Skin epidermis (tissue), 12 donors: ENCODE data around the gene SORD.
"Not testable (repeated sequence)": the region's sequence is repeated elsewhere in the genome, so short reads cannot be mapped to it uniquely, and the experiment has no call there.

Source experiments
- H3K27ac ChIP-seq, 21 experiments: fragments of 200-600 bp; sonication (generic) in 11 of 21; one replicate each; pipeline ENCODE4 v1.5.0; 2020; ENCODE audit warnings: mild to moderate bottlenecking in 3 of 21, inconsistent platforms in 2 of 21, moderate library complexity in 2 of 21
- H3K4me3 ChIP-seq, 7 experiments: fragments of 200-600 bp; sonication (generic) in 2 of 7; one replicate each; pipeline ENCODE4 v1.5.0; 2020; ENCODE audit warnings: inconsistent platforms in 2 of 7, mild to moderate bottlenecking in 2 of 7, moderate library complexity in 1 of 7

The SORD gene

DNA sequence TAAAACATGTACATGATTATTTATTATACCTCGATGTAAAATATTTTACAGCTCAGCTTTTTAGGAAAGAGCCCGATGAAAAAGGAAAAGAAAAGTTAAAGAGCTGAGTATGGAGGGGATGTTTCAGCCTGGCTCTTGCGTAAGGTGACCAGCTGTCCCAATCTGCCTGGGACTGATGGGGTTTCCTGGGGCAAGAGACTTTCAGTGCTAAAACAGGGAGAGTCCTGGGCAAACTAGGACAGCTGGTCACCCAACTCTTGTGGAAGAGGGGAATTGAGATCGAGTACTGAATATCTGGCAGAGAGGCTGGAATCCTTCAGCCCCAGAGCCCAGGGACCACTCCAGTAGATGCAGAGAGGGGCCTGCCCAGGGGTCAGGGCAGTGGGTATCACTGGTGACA, 70.0 kb downstream of the SORD start:
- Histone ChIP-seq H3K4me3 (no peak overlapping the region), H3K27ac (no peak overlapping the region)

DNA sequence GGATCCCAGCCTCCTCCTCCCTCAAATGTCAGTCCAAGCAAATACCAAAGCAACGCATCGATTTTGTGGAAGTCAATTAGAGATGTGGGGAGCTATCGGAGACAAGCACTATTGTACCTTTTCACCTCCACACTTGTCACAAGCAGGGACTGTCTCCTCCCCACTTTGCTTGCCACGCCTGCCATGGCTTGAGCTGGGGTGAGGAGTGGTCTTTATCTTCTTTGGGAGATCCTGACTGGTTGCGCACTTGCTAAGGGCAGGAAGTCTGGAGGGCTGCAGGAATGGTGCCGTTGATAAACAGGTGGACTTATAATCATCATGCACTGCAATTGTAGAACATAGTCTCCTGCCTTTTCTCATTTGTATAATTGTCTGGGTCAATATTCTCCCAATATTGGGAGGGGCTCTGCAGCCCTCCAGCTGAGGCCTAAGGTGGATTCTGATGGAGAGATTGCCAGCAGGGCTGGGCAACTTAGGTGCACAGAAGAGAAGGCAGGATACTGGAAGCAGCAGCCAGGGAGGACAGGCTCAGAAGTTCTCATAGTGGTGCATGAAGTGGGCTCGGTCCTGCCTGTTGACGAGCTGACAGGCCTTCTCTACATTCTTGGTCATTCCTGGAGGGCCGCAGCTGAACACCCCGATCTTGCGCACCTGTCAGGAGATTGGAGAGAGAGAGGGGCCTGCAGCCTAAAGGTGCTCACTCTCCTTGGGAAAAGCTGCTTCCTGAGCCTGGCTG, 70.8 kb downstream of the SORD start:
- Histone ChIP-seq H3K4me3 (no peak overlapping the region), H3K27ac (no peak overlapping the region)

DNA sequence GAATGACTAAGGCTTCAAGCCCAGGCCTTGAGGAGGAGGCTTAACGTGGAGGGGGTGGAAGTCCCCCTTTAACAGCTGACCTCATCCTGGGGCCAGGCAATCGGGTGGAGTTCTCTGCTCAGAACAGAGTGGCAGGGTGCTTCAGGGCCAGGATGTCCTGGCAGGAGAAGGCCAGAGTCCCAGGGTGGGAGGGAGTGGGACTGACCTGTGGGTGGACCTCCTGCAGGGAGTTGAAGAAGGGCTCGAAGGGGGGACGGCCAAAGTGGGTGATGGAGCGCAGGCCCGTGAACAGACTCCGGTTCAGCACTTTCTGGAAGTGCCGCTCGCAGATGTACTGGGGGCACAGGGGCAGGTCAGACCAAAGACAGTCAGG, 71.3 kb downstream of the SORD start:
- H3K4me3 ChIP-seq = no peak overlapping the region
- H3K27ac ChIP-seq = no peak overlapping the region

DNA sequence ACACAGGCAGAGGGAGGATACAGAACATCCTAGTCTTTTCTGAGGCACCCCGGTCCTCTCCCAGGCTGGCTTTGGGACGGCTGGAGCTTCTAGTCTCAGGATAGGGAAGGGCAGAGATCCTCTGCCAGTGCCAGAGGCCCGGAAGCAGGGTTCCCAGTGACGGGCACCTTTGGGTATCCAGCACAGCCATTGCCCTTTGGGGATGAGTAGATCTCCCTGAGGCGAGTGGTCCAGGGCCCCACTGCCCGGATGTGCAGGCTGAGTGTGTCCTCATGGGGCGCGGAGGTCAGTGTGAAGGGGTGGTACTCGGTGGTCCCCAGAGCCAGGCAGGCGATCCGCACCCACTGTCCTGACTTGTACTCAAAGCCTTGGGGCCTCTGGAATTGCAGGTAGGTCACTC, 72.7 kb downstream of the SORD start:
- Histone ChIP-seq H3K4me3 (no peak overlapping the region), H3K27ac (no peak overlapping the region)

DNA sequence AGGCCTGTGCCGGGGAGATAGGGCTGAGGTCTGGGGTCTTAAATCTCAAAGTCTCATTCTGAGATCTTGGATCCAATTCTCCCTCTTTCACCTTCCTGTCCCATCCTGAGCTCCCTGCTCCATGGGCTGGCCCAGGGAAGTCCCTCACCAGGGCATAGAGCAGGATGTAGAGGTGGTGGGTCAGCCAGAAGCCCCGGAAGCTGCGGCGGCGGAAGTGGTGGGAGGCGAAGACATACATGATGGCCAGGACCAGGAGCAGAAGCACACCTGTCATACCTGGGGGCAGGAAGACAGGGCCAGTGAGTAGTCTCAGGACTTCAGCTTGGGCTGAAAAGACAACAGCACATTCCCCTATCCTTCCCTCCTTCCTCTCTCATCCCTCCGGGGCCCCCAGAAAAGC, 74.5 kb downstream of the SORD start:
- Histone ChIP-seq H3K27ac (no peak overlapping the region), H3K4me3 (no peak overlapping the region)

DNA sequence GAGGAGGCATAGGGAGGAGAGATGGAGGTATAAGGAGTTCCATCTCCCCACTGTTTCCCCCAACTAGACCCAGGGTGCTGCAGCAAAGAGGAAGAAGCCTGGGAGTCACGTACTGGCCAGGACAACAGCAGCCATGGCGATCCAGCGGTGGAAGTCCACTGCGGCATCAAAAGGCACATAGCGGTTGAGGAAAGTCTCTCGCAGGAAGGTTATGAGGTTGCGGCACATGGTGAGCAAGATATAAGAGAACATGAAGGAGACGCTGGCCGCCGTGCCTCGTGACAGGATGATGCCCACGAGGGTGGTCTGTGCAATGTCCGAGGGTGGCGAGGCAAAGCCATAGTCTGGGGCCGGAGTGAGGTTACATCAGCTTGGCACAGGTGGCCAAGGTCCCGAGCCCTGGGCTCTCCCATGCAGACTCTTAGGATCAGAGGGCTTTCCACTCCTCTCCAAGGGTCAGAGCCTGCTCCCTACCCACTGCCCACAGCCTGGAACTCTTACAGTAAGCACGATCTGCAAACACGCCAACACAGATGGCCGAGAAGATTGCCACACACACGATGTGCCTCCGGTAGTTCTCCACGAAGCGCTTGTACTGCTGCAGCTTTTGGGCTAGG, 76.7 kb downstream of the SORD start:
- no peak overlapping the region for H3K27ac ChIP-seq

DNA sequence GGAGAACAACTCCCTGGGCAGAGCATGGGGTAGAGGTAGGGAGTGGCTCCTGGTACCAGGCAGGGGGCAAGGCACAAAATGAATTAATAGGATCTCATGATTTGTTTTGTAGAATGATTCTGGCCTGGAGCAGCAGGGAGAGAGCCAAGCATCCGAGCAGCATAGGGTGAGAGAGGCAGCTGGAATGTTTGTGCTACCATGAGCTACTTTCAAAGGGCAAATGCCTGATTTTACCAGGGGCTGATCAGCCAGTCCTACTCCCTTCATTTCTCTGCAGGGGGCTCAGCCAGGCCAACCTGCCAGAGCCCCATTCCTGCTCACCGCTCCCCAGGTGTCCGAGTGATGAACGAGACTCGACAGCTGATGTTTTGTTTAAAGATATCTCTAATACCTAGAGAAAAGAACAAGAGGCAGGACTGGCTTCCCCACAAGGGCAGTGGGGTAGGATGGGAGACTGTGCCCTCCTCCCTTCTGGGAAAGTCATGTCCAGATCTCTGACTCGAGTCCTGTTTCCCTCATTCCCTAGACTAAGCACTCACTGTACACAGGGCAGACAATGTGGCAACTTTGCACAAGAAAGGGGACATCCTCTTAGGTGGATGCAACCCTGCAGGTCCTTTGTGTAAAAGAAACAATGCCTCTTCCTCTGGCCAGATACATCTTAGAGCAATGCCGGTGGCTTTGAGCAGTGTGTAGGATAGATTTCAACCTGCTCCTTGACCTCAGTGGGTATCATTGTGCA, 78.1 kb downstream of the SORD start:
- no peak overlapping the region for H3K4me3 ChIP-seq
- no peak overlapping the region for H3K27ac ChIP-seq

More for the DNA sequence above, 76.7 kb downstream of the SORD start:
- no peak overlapping the region for H3K4me3 ChIP-seq

DNA sequence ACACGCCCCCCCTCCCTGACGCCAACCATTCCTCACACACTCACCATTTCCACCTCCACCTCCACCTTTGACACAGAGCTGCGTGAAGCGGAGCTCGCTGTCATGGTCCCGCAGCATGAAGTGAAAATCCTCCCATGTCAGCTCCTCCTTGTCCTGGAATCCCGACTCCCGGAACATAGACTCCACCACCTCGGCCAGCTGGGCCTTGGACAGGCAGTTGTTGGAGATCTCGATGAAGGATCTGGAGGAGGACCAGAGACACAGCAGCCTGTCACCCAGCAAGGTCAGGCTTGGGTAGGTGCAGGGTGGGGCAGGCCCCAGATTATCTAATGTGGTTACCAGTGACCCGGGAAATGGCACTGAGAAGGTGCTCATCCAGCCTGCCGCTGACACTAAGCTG, 78.8 kb downstream of the SORD start:
- H3K27ac ChIP-seq = no peak overlapping the region
- H3K4me3 ChIP-seq = no peak overlapping the region

DNA sequence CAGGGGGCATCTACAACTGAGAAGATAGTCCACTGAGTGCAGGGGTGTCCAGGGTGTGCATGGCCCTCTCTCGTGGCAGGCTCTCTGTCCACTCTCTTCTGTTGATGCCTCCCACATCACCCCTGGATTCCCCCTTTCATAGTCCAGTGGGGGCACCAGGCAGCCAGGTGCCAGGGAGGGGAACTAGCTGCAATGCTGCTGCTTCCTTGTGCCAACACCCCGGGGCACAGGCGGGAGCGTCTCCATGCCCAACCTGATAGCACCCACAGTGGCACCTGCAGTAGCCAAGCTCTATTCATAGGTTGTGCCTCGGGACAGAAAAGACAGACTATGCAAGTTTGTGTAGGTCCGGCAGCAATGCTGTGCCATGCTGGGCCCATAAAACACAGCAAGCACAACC, 79.2 kb downstream of the SORD start:
- no peak overlapping the region for H3K4me3 ChIP-seq

DNA sequence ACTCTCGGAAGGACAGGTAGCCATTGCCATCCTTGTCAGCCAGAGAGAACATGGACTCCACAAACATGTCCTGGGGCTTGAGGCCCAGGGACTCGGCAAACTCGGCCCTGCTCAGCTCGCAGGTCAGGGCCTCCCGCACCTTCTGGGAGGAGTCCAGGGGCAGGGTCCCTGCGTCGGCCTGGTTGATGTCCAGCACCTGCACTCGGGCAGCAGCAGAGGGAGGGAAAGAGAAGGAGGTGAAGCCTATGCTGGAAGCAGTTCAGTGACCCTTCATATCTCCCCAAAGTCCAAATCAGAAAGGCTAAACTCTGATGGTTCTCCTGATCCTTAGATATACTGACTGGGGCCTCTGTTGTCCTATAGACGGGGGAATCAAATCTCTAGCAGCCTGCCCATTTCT, 81.2 kb downstream of the SORD start:
- H3K27ac ChIP-seq, H3K4me3 ChIP-seq: not testable (repeated sequence)

More for the DNA sequence above, 79.2 kb downstream of the SORD start:
- no peak overlapping the region for H3K27ac ChIP-seq

DNA sequence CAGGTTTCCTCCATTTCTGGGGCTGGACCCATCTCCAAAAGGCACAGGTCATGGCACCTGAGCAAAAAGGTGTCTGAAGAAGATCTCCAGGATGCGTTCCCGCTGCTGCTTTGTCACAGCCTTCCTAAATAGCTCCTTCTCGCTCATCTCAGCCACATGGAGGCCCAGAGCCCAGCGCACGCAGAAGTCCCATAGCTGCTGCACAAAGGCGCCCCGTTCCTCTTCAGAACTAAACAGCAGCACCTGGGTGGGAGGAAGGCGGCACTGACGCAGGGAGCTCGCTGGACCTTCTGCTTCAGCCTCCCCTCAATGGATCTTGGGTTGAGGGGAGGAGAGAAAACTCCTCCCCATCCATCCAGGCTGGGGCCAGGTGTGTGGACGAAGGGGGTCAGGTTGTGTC, 82.6 kb downstream of the SORD start:
- Histone ChIP-seq H3K4me3 (no peak overlapping the region), H3K27ac (no peak overlapping the region)

DNA sequence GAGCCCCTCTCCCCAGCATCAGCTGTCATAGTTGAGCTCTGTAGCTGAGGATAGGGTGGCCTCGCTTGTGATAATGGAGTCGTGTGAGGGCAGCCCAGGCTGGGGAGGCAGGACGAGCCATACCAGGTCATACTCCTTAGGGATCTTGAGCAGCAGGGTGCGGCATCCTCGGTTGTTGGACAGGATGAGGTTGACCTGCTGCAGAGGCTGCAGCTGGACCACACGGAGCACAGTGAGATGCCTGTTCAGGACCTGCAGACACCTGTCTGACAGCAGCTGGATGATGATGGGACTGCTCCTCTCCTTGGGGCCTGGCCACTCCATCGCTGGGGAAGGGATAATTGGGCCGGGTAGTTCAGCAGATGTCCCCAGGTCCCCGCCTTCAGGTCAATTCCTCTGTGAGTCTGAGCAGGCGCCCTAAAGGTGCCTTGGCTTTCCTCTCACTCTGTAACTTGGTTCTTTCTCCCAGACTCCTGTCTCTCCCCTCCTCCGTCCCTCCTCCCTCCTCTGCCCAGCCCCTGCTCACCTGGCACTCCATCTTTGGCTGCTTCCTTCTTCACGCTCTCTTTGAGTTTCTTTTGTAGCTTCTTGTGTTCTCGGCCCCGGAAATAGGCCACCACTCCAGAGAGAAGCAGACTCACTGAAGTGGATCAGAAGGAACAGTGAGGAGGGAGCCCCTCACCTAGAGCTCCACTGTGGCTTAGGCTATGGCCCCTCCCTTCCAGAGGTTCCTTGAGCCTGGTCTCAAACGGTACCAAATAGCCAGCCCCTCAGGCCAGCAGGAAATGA, 83.2 kb downstream of the SORD start:
- no peak overlapping the region for H3K4me3 ChIP-seq
- no peak overlapping the region for H3K27ac ChIP-seq

DNA sequence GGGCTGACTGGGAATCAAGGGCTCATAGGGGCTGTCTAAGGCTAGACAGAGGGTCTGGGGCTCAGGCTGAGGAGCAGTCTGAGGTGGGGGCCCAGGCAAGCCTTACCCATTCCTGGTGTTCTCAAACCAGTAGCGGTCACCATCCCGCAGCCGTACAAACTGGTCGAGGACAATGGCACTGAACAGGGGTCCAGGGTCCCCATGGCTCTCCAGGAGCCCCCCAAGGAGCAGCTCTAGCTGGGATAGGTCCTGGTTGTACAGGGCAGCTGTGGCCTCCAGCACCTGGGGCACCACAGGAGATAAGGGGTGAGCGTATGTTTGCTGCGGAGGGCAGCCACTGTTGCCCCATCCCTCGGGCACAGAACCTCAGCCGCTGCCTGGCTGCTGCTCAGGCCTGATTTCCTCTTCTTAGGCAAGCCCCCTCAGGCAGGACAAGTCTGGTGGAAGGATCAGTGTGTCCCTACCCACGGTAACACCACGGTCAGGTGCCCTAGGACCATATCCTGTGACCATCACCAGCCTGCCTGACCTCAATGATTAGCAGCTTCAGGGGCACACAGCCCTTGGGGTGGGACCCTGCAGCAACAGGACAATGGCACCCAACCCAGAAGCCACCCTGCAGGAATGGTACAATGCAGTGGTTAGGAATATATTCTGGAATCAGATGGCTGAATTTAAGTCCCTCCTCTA, 85.1 kb downstream of the SORD start:
- no peak overlapping the region for H3K4me3 ChIP-seq
- H3K27ac ChIP-seq = no peak overlapping the region

DNA sequence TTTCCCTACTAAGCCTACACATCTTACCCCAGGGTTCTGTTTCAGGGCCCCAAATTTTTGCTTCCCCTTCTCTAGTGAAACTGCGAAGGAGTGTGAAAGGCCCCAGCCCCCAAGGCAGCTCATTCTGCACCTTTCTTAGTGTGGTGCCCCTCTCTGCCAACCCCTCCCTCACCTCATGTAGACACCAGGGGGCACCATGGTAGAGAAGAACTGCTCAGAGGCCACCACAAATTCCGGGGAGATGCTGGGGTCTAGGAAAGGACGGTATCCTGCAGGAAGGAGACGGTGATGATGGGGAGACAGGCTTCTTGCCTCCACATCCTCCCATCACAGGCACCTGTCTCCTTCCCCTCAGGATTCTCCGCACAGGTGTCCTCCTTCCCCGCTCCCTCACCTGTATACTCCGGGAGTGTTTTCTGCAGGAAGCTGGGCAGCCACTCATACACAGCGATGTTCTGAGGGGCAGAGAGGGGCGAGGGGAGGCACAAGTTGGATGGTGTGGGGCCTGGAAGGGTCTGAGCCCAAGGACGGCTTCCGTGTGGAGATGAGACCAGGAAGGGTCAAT, 87.3 kb downstream of the SORD start:
- H3K4me3 ChIP-seq = no peak overlapping the region
- H3K27ac ChIP-seq = no peak overlapping the region

DNA sequence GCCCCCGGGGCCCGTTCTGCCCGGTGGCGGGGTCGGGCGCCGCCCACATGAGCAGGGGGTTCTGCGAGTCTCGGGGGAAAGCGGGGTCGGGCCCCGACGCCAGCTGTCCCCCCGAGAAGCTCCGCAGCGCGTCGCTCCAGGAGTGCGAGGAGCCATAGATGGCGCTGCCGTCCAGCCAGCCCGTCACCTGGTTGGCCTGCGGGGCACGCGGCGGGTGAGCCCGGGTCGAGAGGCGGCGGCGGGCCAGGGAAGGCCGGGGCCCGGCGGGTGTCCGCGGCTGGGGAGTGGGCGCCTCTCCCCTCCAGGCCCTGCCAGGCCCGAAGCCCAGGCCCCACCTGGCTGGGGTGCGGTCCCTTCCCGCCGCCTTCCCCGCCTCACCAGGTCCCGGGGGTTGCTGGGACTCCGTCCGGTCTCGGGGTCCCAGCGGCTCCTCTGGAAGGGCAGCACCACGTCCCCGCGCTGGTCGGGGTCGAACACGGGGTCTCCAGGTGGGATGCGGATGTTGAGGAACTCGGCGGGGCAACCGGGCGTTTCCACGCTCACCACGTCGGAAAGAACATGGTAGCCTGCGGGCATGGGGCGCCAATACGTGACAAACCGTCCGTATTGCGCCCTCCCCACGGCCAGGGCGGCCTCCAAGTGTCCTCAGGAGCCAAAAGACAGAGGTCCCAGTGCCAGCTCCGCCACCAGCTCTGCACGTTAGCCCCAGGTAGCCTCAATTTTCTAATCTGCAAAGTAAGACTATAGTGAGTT, 88.6 kb downstream of the SORD start:
- Histone ChIP-seq H3K4me3 (no peak overlapping the region), H3K27ac (no peak overlapping the region)

DNA sequence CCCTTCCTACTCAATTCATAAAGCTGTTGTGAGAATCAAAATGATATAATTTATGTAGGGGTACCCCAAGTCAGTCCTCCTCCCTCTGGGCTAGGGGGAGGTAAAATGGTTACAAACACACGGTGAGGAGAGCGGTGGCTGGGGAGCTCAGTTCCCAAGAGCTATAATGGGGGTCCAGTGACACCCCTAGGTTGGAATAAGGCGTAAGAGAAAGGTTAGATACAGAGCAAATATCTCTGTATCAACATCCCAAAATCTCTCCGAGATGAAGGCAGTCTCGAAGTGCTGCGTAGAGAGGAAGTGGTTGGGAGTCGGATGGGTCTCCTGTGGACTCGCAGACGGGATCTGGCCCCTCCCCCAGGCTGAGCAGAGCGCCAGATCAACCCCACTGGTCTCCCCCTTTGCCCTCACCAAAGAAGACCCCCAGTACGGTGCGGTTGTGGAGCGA, 89.2 kb downstream of the SORD start:
- Histone ChIP-seq H3K4me3 (peak overlapping the region in 2 of 7 experiments; percentile 2 to 6), H3K27ac (no peak overlapping the region)

DNA sequence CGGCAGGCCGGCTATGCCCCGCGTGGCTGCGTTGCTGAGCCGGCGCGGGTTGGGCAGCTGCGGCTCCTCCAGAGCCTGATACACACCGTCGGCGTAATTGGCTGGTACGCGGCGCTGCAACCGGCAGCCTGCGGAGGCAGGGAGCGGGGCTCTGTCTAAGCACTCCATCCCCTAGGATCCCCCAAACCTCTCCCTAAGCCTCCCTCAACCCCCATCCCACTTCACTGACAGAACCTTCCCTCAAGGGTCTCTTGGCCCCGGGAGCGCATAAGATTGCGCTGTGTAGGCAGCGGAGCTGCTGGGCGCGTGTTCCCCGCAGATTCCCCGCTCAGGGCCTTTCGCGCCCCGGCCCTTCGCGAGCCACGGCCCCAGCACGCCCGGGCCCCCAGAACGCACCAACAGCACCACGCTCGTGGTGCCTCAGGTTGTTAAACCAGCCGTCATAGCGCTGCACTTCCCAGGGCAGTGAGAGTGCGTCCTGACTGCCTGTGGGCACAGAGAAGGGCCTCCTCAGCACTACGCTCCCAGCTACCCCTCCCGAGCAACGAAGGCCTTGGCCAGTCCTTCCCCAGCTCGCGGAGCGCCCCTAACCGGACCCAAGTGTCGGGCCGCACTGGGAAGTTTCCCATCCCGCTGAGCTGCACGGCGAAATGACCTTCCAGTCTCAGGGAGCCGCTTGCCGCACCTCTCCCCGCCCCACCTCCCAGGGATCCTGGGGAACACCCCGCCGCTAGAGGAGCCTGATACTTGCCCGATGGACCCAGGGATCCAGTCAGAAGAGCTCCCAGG, 89.8 kb downstream of the SORD start:
- Histone ChIP-seq H3K4me3 (peak overlapping the region in 2 of 7 experiments; percentile 2 to 6), H3K27ac (no peak overlapping the region)
